GM18951 (cell line): ENCODE measurements around the gene CALR3.

Experiments used
- POLR2A ChIP-seq: IDR thresholded peaks from 4 replicates; pipeline ENCODE4 v1.6.1; 2011; ENCODE audit warnings: mild to moderate bottlenecking; ENCODE audit not compliant: insufficient read length, insufficient read depth; ENCODE audit errors: extremely low read depth
- in situ Hi-C: fragments of 300-500 bp; cut with MboI; formaldehyde crosslinking; loops from one replicate; pipeline ENCODE4 v1.12.0; 2022; ENCODE audit warnings: low sequenced_read_pairs, mixed read lengths, inconsistent platforms; ENCODE audit not compliant: unreplicated experiment

CALR3 gene

DNA sequence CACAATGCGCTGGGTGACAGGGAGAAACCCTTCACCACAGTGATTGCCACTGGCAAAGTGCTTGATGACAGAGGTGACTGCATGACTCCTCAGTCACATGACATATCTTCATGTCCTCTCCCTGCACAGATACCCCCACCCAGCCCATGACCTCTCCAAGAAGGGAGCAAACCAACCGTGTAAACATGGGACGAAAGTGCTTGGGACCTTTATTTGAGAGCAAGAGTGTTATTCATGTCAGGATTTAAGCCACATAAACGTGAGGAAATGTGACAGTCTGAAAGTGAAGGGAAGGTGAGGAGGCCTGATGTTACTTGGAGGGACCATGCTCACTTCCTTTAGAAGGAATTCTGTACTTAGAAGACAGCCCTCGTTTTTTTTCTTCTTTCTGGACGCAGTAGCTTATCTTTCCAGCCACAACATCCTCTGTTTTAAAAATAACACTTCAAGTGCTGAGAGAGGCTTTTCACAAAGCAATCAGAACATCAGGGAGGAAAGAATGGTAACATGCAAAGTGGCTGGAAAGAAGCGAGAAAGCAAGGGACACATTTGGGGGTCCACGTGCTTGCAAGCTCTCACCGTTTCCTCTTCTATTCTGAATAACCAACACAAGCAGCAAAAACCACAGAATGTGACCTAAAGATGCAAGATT lies 59.8 kb downstream of the CALR3 start:
- no peak for TF ChIP-seq POLR2A
- in situ Hi-C loops: no loop called here

DNA sequence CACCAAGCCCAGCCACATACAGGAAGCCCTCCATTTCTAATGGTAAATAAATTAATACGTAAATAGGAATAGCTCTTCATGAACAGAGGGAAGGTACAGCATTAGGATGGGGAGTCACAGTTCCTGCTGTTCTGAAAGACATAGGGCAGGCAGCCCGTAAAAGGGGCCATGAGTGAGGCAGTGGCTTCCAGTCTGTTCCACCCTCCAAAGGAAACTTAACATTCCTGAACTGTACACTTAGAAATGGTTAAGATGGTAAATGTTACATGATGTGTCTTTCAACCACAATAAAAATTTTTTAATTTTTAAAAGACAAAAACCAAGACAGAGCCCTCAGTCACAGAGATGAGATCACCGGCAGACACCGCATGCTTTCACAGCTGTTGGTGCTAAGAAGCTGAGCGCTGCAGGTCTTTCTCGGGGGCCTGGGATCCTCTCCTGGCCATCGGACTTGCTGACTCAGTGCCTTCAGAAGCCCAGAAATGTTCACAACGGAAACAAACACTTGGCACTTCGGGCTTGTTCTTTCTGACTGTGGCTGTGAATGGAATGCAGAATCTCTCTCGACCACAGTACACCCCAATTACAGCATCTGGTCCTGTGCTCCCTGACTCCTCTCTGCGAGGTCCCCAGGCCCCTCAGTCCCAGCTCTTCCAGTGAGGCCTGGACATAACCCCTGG lies 60.6 kb downstream of the CALR3 start:
- no peak for TF ChIP-seq POLR2A
- in situ Hi-C loops: no loop called here

DNA sequence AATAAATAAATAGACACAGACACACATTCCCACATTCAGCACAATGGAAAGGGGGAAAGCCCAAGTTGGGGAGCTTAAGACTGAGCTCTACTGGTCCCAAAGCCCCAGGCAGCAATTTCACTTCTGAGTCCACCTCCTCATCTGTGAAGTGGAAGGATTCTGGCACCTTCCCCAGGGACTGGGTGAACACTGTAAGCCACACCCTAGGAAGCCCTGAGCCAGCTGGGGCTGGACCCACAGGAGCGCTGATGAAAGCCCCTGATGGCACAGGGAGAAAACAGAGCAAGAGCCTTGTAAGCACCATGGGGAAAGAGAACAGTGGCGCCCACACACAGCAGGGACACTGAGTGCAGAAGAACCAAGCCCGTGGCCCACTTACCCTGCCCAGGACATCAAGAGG lies 62.0 kb downstream of the CALR3 start:
- TF ChIP-seq POLR2A: no peak
- in situ Hi-C loops: no loop called here

DNA sequence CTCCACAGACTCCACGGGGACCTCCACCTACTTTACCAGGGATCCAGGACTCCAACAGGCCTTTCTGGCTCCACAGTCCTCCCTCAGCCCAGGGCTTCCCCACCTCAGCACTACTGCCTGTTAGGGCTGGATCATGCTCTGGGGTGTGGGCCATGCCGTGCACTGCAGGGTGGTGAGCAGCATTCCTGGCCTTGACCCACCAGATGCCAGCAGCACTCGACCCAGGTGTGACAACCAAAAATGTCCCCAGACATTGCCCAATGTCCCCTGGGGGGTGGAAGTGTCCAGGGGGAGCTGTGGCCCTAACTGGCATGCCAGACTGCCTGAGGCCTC lies 66.2 kb downstream of the CALR3 start:
- TF ChIP-seq POLR2A: no peak
- in situ Hi-C loops: no loop called here

DNA sequence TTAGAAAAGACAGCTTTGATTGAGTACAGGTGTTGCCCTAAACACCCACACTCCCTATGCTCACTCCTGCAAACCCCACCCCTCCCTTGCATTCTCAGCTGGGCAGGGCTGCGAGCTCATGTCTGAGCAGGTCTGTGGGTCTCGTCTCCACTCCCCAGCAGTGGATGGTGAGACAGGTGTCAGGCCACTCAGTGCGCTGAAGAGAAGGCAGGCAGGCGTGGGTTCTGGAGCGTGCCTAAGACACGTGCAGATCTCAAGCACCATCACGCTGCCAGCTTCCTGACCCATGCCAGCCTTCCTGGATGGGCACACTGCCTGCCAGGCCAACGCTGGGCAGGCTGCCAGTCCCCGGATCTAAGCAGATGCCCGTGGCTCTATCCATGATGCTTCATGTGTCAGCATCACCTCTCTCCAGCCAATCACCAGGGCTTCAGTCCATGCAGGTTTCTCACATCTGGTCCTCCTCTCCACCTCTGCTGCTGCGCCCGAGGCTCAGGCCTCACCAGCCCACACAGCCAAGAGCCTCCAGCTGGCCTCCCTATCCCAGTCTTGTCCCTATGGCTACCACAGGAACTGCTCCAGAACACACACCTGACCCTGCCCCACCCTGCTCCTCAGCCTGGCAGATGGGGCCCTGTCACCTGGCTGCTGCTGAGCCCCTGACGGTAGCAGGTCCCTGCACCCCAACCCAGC lies 66.8 kb downstream of the CALR3 start:
- in situ Hi-C loops: no loop called here
- TF ChIP-seq POLR2A: no peak
